ENCODE measurements around the gene HOXA5. TPM values are rescaled to one million over a fixed set of nuclear protein-coding genes. Genes with fewer than 3 reads are reported as not detected.

The HOXA5 gene
- total RNA-seq, 6 experiments from 2014 or later, result 0.18 to 1.5 (median 0.65) TPM

DNA sequence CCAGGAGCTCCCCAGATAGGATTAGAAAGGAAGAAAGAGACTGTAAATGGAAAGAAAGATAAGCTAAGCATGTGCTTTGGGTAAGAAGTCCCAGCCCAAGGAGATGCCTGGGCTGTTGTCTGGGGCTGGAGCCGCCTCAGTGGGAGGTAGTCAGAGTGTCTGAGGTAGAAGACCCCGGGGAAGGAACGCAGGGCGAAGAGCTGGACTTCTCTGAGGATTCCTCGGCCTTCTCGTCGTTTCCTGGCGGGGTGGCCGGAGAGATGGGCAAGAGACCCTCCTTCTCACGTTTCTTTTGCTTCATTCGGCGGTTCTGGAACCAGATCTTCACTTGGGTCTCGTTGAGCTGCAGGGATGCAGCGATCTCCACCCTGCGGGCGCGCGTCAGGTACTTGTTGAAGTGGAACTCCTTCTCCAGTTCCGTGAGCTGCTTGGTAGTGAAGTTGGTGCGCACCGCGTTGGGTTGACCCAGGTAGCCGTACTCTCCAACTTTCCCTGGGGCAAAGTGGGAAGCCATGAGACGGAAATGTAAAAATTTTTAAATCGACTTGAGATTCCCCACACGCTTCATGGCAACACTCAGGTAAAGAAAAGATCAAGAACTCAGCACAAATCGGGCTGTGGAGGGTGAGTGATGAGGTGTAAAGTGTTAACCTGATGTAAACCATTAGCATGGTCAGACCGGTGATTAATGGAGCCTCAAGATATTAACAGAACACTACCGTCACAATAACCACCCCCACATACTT lies 49.0 kb downstream of the HOXA5 start:
- no peak overlapping the region for H3K27ac ChIP-seq

GRCh38 chr7:27093184-27093895 lies 50.1 kb downstream of the HOXA5 start:
- 36% methylated on average over 6 of the region's 6 CpGs for WGBS (ENCODE audit: insufficient coverage, low coverage, low lambda C conversion rate, missing lambda C conversion rate)
- peaks cover 7 to 21% of the 10 kb centered on the region in 2 donors for H3K27me3 ChIP-seq

More for the DNA sequence above, 49.0 kb downstream of the HOXA5 start:
- Histone ChIP-seq H3K27me3 (peaks cover 0 to 19% of the 10 kb centered on the region in 2 donors), H3K4me1 (no peaks in the 10 kb centered on the region), H3K9me3 (no peaks in the 10 kb centered on the region), H3K36me3 (no peaks in the 10 kb centered on the region), H3K4me3 (no peak overlapping the region)
- ATAC-seq (no peak), DNase-seq (no peak)
- TF ChIP-seq, protein P1, sequence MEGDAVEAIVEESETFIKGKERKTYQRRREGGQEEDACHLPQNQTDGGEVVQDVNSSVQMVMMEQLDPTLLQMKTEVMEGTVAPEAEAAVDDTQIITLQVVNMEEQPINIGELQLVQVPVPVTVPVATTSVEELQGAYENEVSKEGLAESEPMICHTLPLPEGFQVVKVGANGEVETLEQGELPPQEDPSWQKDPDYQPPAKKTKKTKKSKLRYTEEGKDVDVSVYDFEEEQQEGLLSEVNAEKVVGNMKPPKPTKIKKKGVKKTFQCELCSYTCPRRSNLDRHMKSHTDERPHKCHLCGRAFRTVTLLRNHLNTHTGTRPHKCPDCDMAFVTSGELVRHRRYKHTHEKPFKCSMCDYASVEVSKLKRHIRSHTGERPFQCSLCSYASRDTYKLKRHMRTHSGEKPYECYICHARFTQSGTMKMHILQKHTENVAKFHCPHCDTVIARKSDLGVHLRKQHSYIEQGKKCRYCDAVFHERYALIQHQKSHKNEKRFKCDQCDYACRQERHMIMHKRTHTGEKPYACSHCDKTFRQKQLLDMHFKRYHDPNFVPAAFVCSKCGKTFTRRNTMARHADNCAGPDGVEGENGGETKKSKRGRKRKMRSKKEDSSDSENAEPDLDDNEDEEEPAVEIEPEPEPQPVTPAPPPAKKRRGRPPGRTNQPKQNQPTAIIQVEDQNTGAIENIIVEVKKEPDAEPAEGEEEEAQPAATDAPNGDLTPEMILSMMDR (IDR thresholded peaks at IDR 0.05), result no peak
- no peak for TF ChIP-seq POLR2A (IDR thresholded peaks at IDR 0.05)
- WGBS (ENCODE audit: insufficient coverage, low coverage, low lambda C conversion rate, missing lambda C conversion rate), result 17% methylated on average over 24 of the region's 29 CpGs
- intact Hi-C loops (cut with DNase I), result loop anchor here in 1 of 2 donors (10.0 kb wide), 1 partner anchor 70 kb away; the partner anchor contains the start of gene HOXA9

GRCh38 chr7:27092819-27093110 lies 50.7 kb downstream of the HOXA5 start:
- no peaks in the 10 kb centered on the region for H3K9me3 ChIP-seq
- H3K4me3 ChIP-seq, result no peak overlapping the region
- intact Hi-C loops (cut with DNase I), result loop anchor here in 1 of 2 donors (10.0 kb wide), 1 partner anchor 72 kb away; the partner anchor contains the start of gene HOXA9
- no peak for ATAC-seq
- no peaks in the 10 kb centered on the region for H3K4me1 ChIP-seq
- H3K27ac ChIP-seq, result no peak overlapping the region
- H3K27me3 ChIP-seq, result peaks cover 7 to 21% of the 10 kb centered on the region in 2 donors
- no peaks in the 10 kb centered on the region for H3K36me3 ChIP-seq
- DNase-seq, result no peak
- TF ChIP-seq, protein P1 (IDR thresholded peaks at IDR 0.05), result no peak
- no peak for TF ChIP-seq POLR2A (IDR thresholded peaks at IDR 0.05)
- WGBS (ENCODE audit: insufficient coverage, low coverage, low lambda C conversion rate, missing lambda C conversion rate), result 43% methylated on average over 1 of the region's 1 CpG

More at GRCh38 chr7:27093184-27093895, 50.1 kb downstream of the HOXA5 start:
- Histone ChIP-seq H3K36me3 (no peaks in the 10 kb centered on the region), H3K4me3 (no peak overlapping the region), H3K27ac (no peak overlapping the region), H3K4me1 (no peaks in the 10 kb centered on the region), H3K9me3 (no peaks in the 10 kb centered on the region)
- TF ChIP-seq, protein P1 (IDR thresholded peaks at IDR 0.05), result no peak
- no peak for TF ChIP-seq POLR2A (IDR thresholded peaks at IDR 0.05)
- DNase-seq, result no peak
- ATAC-seq, result no peak
- intact Hi-C loops (cut with DNase I), result loop anchor here in 1 of 2 donors (10.0 kb wide), 1 partner anchor 71 kb away; the partner anchor contains the start of gene HOXA9

DNA sequence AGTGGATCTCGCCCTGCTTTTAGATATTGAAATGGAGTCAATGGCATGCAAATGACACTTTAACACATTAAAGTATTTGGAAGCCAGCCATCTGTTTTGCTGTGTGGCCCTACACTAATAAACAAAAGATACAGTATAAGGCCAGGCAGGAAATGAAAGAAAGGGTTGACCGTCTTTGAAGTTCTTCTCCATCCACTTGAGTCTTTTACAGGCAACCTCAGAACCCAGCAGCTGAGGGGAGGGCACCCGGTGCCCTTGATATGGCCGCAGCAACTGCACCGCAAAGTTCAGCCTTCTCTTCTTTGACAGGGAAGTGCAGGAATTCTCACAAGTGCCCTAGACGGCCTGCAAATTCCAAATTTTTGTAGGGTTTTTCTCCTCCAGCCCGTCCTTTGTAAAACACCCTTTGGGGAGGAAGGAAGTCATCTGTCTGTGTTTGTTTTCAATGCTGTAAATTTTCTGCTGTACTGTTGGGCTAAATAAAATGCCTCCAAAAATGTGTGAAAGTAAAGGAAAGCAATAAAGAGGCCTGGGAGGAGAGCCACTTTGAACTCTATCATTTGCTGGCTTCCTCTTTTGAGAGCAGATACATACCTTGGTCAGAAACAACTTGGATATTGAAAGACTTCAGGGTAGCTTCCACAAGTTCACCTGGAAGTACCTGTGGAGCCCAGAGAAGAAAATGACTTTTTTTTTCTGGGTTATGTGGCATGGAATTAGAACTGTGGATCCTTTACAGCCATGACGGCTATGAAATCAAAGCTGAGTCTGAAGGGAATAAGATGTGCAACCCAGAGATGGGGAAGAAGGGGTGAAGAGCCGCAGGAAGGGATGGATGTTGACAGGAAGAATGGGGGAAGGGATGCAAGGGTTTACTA lies 51.3 kb downstream of the HOXA5 start:
- 17% methylated on average over 9 of the region's 9 CpGs for WGBS (ENCODE audit: insufficient coverage, low coverage, low lambda C conversion rate, missing lambda C conversion rate)
- DNase-seq (no peak), ATAC-seq (no peak)

More for the DNA sequence above, 51.3 kb downstream of the HOXA5 start:
- Histone ChIP-seq H3K27me3 (peaks cover 7 to 25% of the 10 kb centered on the region in 2 donors), H3K27ac (no peak overlapping the region), H3K4me3 (no peak overlapping the region), H3K9me3 (no peaks in the 10 kb centered on the region), H3K36me3 (no peaks in the 10 kb centered on the region), H3K4me1 (no peaks in the 10 kb centered on the region)
- intact Hi-C loops (cut with DNase I), result loop anchor here in 1 of 2 donors (10.0 kb wide), 1 partner anchor 73 kb away; the partner anchor contains the start of gene HOXA9
- no peak for TF ChIP-seq POLR2A (IDR thresholded peaks at IDR 0.05)
- TF ChIP-seq, protein P1 (IDR thresholded peaks at IDR 0.05), result no peak
